Measurements from ENCODE around the gene GAL3ST3.

Gene GAL3ST3

DNA sequence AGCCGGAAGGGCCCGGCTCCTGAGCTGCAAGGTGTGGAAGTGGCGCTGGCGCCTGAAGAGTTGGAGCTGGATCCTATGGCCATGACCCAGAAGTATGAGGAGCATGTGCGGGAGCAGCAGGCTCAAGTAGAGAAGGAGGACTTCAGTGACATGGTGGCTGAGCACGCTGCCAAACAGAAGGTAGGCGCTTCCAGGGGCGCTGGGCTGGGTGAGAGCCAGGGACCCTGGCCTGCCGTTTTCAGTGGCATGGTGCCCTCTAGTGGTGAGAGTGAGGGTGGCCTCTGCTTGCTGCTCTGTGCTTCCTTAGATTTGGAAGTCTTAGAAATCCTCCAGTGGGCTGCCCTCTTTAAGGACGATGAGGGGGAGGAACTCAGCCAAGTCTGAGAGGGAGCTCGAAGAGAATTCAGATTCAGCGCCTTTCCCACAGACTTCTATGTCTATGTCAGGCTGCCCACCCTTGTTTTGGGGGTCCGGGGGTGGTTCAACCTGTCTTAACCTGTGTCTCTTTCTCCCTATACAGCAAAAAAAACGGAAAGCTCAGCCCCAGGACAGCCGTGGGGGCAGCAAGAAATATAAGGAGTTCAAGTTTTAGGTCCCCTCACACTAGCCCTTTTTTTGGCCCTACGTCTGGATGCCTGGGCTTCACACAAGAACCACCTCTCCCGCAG is 19.3 kb upstream of the GAL3ST3 start:
- no peaks in the 10 kb centered on the region for H3K27me3 ChIP-seq (ENCODE audit: control insufficient read depth, insufficient read depth, low read length)
- H3K4me3 ChIP-seq (ENCODE audit: low read length) = no peak overlapping the region
- H3K9ac ChIP-seq (ENCODE audit: low read length) = no peak overlapping the region
- H3K36me3 ChIP-seq (ENCODE audit: control insufficient read depth, insufficient read depth, low read length) = peaks cover 19% of the 10 kb centered on the region
- H3K4me1 ChIP-seq (ENCODE audit: control insufficient read depth, insufficient read depth, low read length) = peaks cover 27% of the 10 kb centered on the region
- no peaks in the 10 kb centered on the region for H3K9me3 ChIP-seq (ENCODE audit: control insufficient read depth, low read length)

DNA sequence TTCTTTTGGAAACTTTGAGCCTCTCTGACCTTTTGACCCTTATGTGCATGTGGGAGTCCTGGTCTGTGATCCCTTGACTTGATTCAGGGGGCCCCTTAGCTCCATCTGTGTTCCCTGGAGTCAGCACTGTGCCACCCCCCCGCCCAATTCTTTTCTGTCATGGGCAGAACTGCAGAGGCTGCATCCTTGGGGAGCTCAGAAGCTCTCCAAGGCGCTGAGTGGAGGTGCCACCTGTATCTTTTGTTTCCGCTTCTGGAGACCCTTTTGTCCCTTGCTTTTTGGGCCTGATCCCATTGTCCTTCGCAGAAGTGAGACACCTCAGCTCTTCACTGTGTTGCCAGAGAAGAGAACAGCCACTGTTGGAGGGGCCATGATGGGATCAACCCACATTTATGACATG is 18.7 kb upstream of the GAL3ST3 start:
- Histone ChIP-seq H3K27me3 (ENCODE audit: control insufficient read depth, insufficient read depth, low read length) (no peaks in the 10 kb centered on the region), H3K36me3 (ENCODE audit: control insufficient read depth, insufficient read depth, low read length) (peaks cover 26% of the 10 kb centered on the region)

DNA sequence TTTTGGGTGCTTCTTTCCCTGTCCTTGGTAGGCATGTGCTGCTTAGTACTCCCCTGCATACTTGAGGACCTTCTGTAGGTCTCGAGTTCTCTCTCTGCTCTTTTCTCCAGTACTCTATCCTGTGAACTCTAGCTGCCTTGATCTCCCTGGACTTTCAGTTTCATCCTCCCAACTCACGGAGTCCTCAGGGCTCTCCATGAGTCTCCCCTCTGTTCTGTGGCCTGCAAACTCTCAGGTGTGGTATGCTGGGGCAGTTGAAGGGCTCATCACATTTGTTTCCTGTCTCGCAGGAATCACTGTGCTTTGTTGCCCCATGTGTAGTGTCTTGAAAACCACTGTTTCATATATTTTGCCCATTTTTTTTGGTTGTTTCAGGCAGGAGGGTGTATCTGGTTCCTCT is 17.8 kb upstream of the GAL3ST3 start:
- Histone ChIP-seq H3K9ac (ENCODE audit: low read length) (no peak overlapping the region), H3K4me3 (ENCODE audit: low read length) (no peak overlapping the region), H3K27me3 (ENCODE audit: control insufficient read depth, insufficient read depth, low read length) (no peaks in the 10 kb centered on the region), H3K36me3 (ENCODE audit: control insufficient read depth, insufficient read depth, low read length) (peaks cover 26% of the 10 kb centered on the region), H3K4me1 (ENCODE audit: control insufficient read depth, insufficient read depth, low read length) (peaks cover 26% of the 10 kb centered on the region), H3K9me3 (ENCODE audit: control insufficient read depth, low read length) (no peaks in the 10 kb centered on the region)

More for the DNA sequence above, 18.7 kb upstream of the GAL3ST3 start:
- peaks cover 27% of the 10 kb centered on the region for H3K4me1 ChIP-seq (ENCODE audit: control insufficient read depth, insufficient read depth, low read length)
- no peak overlapping the region for H3K4me3 ChIP-seq (ENCODE audit: low read length)
- H3K9ac ChIP-seq (ENCODE audit: low read length) = no peak overlapping the region
- H3K9me3 ChIP-seq (ENCODE audit: control insufficient read depth, low read length) = no peaks in the 10 kb centered on the region

DNA sequence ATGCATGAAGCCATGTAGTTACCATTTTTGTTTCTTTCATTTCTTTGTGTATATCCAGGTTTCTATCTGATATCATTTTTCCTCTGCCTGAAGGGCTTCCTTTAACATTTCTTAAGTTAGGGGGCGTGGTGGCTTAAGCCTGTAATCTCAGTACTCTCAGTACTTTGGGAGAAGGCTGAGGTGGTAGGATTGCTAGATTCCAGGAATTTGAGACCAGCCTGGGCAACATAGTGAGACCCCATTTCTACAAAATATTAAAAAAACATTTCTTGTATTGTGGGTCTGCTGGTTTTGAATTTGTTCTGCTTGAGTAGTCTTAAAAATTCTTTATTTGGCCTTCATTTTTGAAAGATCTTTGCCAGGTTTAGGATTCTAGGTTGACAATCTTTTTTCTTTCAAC is 15.6 kb upstream of the GAL3ST3 start:
- no peak overlapping the region for H3K4me3 ChIP-seq (ENCODE audit: low read length)
- H3K9ac ChIP-seq (ENCODE audit: low read length) = no peak overlapping the region
- peaks cover 40% of the 10 kb centered on the region for H3K36me3 ChIP-seq (ENCODE audit: control insufficient read depth, insufficient read depth, low read length)
- no peaks in the 10 kb centered on the region for H3K27me3 ChIP-seq (ENCODE audit: control insufficient read depth, insufficient read depth, low read length)
- no peaks in the 10 kb centered on the region for H3K9me3 ChIP-seq (ENCODE audit: control insufficient read depth, low read length)
- H3K4me1 ChIP-seq (ENCODE audit: control insufficient read depth, insufficient read depth, low read length) = peaks cover 19% of the 10 kb centered on the region

DNA sequence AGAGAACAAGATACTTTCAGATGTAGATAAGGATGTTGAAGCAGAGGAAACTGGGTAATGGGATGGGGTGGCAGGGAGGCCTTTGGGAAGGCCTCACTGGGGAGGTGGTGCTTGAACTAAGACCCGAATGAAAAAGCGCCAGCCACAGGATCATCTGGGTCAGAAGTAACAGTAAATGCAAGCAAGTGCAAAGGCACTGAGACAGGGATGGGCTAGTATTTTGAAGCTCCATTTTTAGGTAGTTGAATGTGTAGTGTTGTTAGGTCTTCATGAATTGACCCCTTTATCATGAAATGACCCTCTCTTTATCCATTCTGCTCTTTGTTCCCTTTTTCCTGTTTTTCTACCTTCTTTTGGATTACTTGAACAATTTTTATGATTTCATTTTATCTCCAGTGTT is 14.9 kb upstream of the GAL3ST3 start:
- Histone ChIP-seq H3K36me3 (ENCODE audit: control insufficient read depth, insufficient read depth, low read length) (peaks cover 47% of the 10 kb centered on the region), H3K9me3 (ENCODE audit: control insufficient read depth, low read length) (no peaks in the 10 kb centered on the region), H3K4me3 (ENCODE audit: low read length) (no peak overlapping the region), H3K4me1 (ENCODE audit: control insufficient read depth, insufficient read depth, low read length) (peaks cover 13% of the 10 kb centered on the region), H3K27me3 (ENCODE audit: control insufficient read depth, insufficient read depth, low read length) (no peaks in the 10 kb centered on the region), H3K9ac (ENCODE audit: low read length) (no peak overlapping the region)

DNA sequence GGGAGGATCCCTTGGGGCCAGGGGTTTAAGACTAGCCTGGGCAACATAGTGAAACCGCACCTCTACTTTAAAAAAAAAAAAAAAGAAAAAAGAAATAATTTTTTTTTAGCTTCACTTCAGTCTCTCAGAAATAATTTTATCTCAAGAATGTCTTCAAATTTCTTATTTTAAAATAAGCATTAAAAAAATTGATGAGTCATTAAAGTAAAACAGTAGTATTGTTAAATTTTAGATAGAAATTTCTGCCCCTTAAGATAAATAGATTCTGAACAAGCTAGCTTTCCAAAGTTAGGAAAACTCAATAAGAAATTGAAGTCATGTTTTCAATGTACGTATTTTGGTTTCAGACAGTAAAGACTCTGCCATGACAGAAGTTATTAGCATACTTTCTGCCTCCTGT is 13.4 kb upstream of the GAL3ST3 start:
- Histone ChIP-seq H3K9ac (ENCODE audit: low read length) (no peak overlapping the region), H3K4me1 (ENCODE audit: control insufficient read depth, insufficient read depth, low read length) (no peaks in the 10 kb centered on the region), H3K9me3 (ENCODE audit: control insufficient read depth, low read length) (no peaks in the 10 kb centered on the region), H3K36me3 (ENCODE audit: control insufficient read depth, insufficient read depth, low read length) (peaks cover 54% of the 10 kb centered on the region), H3K27me3 (ENCODE audit: control insufficient read depth, insufficient read depth, low read length) (no peaks in the 10 kb centered on the region), H3K4me3 (ENCODE audit: low read length) (no peak overlapping the region)

DNA sequence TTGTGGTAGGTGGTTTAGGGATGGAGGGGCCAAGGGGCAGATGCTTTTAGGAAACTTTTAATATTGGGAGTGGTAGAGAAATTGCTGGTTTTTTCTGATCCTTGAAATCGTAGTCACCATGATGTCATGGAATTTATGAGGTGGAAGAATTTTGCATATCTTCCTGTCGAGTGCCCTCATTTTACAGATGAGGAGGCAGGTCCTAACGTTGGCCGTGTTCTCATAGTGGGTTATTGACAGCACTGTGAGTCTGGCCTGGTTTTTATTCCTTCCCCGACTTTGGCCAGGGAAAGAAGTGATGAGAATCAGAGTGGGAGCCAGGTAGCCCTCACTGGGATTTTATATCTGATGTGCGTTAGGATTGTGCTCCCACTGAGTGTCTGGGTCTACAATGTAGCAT is 12.3 kb upstream of the GAL3ST3 start:
- no peaks in the 10 kb centered on the region for H3K9me3 ChIP-seq (ENCODE audit: control insufficient read depth, low read length)
- H3K36me3 ChIP-seq (ENCODE audit: control insufficient read depth, insufficient read depth, low read length) = peaks cover 52% of the 10 kb centered on the region
- H3K4me3 ChIP-seq (ENCODE audit: low read length) = no peak overlapping the region
- H3K27me3 ChIP-seq (ENCODE audit: control insufficient read depth, insufficient read depth, low read length) = no peaks in the 10 kb centered on the region
- H3K4me1 ChIP-seq (ENCODE audit: control insufficient read depth, insufficient read depth, low read length) = no peaks in the 10 kb centered on the region
- H3K9ac ChIP-seq (ENCODE audit: low read length) = no peak overlapping the region

GRCh38 chr11:66059966-66060680 is 11.2 kb upstream of the GAL3ST3 start:
- Histone ChIP-seq H3K36me3 (ENCODE audit: control insufficient read depth, insufficient read depth, low read length) (peaks cover 56% of the 10 kb centered on the region), H3K9ac (ENCODE audit: low read length) (no peak overlapping the region), H3K9me3 (ENCODE audit: control insufficient read depth, low read length) (no peaks in the 10 kb centered on the region), H3K4me1 (ENCODE audit: control insufficient read depth, insufficient read depth, low read length) (no peaks in the 10 kb centered on the region), H3K27me3 (ENCODE audit: control insufficient read depth, insufficient read depth, low read length) (no peaks in the 10 kb centered on the region), H3K4me3 (ENCODE audit: low read length) (no peak overlapping the region)

GRCh38 chr11:66056501-66056900 is 7.5 kb upstream of the GAL3ST3 start:
- no peak overlapping the region for H3K9ac ChIP-seq (ENCODE audit: low read length)
- H3K27me3 ChIP-seq (ENCODE audit: control insufficient read depth, insufficient read depth, low read length) = no peaks in the 10 kb centered on the region
- peaks cover 43% of the 10 kb centered on the region for H3K36me3 ChIP-seq (ENCODE audit: control insufficient read depth, insufficient read depth, low read length)
- H3K4me1 ChIP-seq (ENCODE audit: control insufficient read depth, insufficient read depth, low read length) = peaks cover 13% of the 10 kb centered on the region
- no peaks in the 10 kb centered on the region for H3K9me3 ChIP-seq (ENCODE audit: control insufficient read depth, low read length)
- no peak overlapping the region for H3K4me3 ChIP-seq (ENCODE audit: low read length)

- H3K9ac ChIP-seq (ENCODE audit: low read length) = no peak overlapping the region
- no peaks in the 10 kb centered on the region for H3K9me3 ChIP-seq (ENCODE audit: control insufficient read depth, low read length)
- peaks cover 22% of the 10 kb centered on the region for H3K4me1 ChIP-seq (ENCODE audit: control insufficient read depth, insufficient read depth, low read length)
- H3K27me3 ChIP-seq (ENCODE audit: control insufficient read depth, insufficient read depth, low read length) = no peaks in the 10 kb centered on the region
- no peak overlapping the region for H3K4me3 ChIP-seq (ENCODE audit: low read length)
- peaks cover 31% of the 10 kb centered on the region for H3K36me3 ChIP-seq (ENCODE audit: control insufficient read depth, insufficient read depth, low read length)
These were observed 6.1 kb upstream of the GAL3ST3 start for GRCh38 chr11:66055021-66055420.

- peaks cover 15% of the 10 kb centered on the region for H3K36me3 ChIP-seq (ENCODE audit: control insufficient read depth, insufficient read depth, low read length)
- H3K9ac ChIP-seq (ENCODE audit: low read length) = peak overlapping the region; percentile 95
- peak overlapping the region; percentile 76 for H3K4me3 ChIP-seq (ENCODE audit: low read length)
- no peaks in the 10 kb centered on the region for H3K9me3 ChIP-seq (ENCODE audit: control insufficient read depth, low read length)
- peaks cover 12% of the 10 kb centered on the region for H3K27me3 ChIP-seq (ENCODE audit: control insufficient read depth, insufficient read depth, low read length)
- peaks cover 22% of the 10 kb centered on the region for H3K4me1 ChIP-seq (ENCODE audit: control insufficient read depth, insufficient read depth, low read length)
These were observed 3.7 kb upstream of the GAL3ST3 start for GRCh38 chr11:66052664-66052982.

DNA sequence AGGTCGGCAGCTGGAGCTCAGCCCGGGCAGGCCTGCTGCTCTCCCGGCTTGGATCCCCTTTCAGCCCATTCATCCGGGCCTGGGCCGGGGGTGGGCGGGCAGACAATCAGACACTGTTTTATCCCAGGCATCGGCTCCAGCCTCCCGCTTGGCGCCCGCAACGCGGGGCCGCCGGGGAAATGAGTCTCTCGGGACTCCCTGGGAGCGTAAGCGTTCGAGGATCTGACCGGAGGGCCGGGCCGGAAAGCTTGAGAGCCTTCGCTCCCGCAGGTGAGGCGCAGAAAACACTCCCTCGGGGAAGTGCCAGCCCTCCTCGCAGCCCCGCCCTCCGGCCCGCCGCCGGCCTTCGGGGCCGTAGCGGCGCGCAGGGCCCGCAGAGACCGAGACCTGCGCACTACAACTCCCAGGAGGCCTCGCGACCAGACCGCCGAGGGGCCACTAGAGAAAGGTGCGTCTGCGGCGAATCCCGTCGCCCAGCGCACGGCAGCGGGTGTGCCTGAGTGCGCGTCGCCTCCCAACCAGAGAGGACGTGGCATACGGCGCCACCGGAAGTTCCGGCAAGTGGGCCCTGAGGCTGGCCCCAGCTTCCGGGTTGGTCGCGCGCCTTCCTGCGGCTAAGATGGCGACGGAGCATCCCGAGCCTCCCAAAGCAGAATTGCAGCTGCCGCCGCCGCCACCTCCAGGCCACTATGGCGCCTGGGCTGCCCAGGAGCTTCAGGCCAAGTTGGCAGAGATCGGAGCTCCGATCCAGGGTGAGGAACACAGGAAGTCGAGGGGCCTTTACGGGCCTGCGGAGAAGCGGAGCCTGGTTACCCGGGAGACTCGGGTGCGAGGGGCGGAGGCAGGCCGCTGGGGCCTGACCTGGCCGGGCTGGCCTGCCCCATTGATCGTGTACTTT is 3.1 kb upstream of the GAL3ST3 start, which contains the start of gene SF3B2:
TSS of gene SF3B2 (plus strand) at position 599 of the 898 bp plus-strand sequence. CDS start at position 620, 21 bp downstream.
- Histone ChIP-seq H3K4me1 (ENCODE audit: control insufficient read depth, insufficient read depth, low read length) (peaks cover 22% of the 10 kb centered on the region), H3K9ac (ENCODE audit: low read length) (peak within 1 kb of the TSS; percentile 95), H3K36me3 (ENCODE audit: control insufficient read depth, insufficient read depth, low read length) (peaks cover 13% of the 10 kb centered on the region), H3K4me3 (ENCODE audit: low read length) (peak within 1 kb of the TSS; percentile 76), H3K9me3 (ENCODE audit: control insufficient read depth, low read length) (no peaks in the 10 kb centered on the region), H3K27me3 (ENCODE audit: control insufficient read depth, insufficient read depth, low read length) (peaks cover 16% of the 10 kb centered on the region)

Data from mucosa of stomach (tissue), 1 donor.